Esophagus muscularis mucosa (tissue), 4 donors: ENCODE results near the gene TRAPPC12. TPM values are rescaled to one million over a fixed set of nuclear protein-coding genes. Genes with fewer than 3 reads are reported as not detected.

Source experiments
- DNase-seq: peaks from one replicate; pipeline ENCODE4 v3.0.0-alpha.2; 2017; ENCODE audit errors: extremely low spot score
- H3K27ac ChIP-seq, 4 donors: fragments of 200-600 bp; sonication (generic); replicated peaks in 1 of 4; 1 replicate in 3 of 4; 2 replicates in 1 of 4; pipeline ENCODE4 v1.5.1; 2016 to 2019; ENCODE audit warnings: mild to moderate bottlenecking in 1 of 4
- H3K27me3 ChIP-seq, 4 donors: fragments of 200-600 bp; sonication (generic); one replicate each; pipeline versions ENCODE4 v1.5.1 to v1.6.0; 2016 to 2019
- H3K36me3 ChIP-seq, 4 donors: fragments of 200-600 bp; sonication (generic); one replicate each; pipeline ENCODE4 v1.5.1; 2016 to 2019
- H3K4me1 ChIP-seq, 4 donors: fragments of 200-600 bp; sonication (generic); one replicate each; pipeline ENCODE4 v1.5.1; 2016 to 2019
- H3K4me3 ChIP-seq, 4 donors: fragments of 200-600 bp; sonication (generic); 1 replicate in 2 of 4; 2 replicates in 2 of 4; pipeline ENCODE4 v1.5.1; 2016 to 2019; ENCODE audit warnings: mild to moderate bottlenecking in 4 of 4, moderate library complexity in 1 of 4
- H3K9me3 ChIP-seq, 4 donors: fragments of 200-600 bp; sonication (generic); 1 replicate in 3 of 4; 2 replicates in 1 of 4; pipeline ENCODE4 v1.5.1; 2016 to 2019
- EP300 ChIP-seq: sonication (generic); formaldehyde crosslinking; IDR thresholded peaks from one replicate; pipeline ENCODE4 v1.6.1; 2017; ENCODE audit warnings: antibody characterized with exemption
- POLR2A ChIP-seq: fragments of 450-650 bp; IDR thresholded peaks from one replicate; pipeline ENCODE4 v1.6.1; 2017; ENCODE audit warnings: antibody characterized with exemption, moderate library complexity, mild to moderate bottlenecking, low read depth
- POLR2AphosphoS5 ChIP-seq, 2 donors: sonication (generic); formaldehyde crosslinking; IDR thresholded peaks; one replicate each; pipeline ENCODE4 v1.6.1; 2017; ENCODE audit warnings: antibody characterized with exemption in 2 of 2
- WGBS: methylation state at CpG from one replicate; pipeline ENCODE4 v1.1.5; 2018; 5-methylcytosine and 5-hydroxymethylcytosine counted together
- intact Hi-C: fragments of 100-400 bp; cut with DNase I; formaldehyde crosslinking; loops from one replicate; pipeline ENCODE4 v1.15.1; 2023
- total RNA-seq, 4 donors: library from RNA; depleted of rRNA; stranded (reverse); fragments of >200 nt; gene quantifications; one replicate each; pipeline versions ENCODE4 v1.1.0 to v1.2.1, GENCODE V29; 2016
- TF ChIP-seq, protein P1 (sequence below), 3 experiments: fragments of 200-600 bp in 2 of 3; fragments of 450-650 bp in 1 of 3; sonication (generic) in 2 of 3; IDR thresholded peaks; one replicate each; pipeline ENCODE4 v1.5.1; 2017 to 2019; ENCODE audit warnings: antibody characterized with exemption in 3 of 3, mild to moderate bottlenecking in 2 of 3, moderate library complexity in 1 of 3

The TRAPPC12 gene
- total RNA-seq, 4 donors from 2014 or later = 65.6 to 89.3 (median 72.6) TPM

DNA sequence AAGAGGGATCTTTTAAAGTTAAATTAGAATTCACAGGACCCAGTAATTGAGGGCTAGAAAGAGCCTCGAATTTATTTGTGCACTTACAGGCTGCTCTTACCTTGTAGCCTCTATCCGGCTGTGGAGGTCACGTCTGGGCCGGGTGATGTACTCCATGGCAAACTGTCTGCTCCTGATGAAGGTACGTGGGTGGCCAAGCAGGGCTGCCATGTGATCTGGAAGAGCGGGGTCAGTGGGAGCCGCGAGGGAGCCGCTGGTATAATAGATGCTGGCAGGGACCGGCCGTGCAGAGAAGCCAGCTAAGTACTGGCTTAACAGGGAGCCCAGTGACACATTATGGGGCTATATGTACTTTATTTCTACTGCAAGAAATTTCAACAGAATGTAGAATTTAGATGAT lies 80.7 kb downstream of the TRAPPC12 start:
- TF ChIP-seq POLR2A (no peak), EP300 (no peak), POLR2AphosphoS5 (IDR thresholded peaks at IDR 0.05) (no peak)
- TF ChIP-seq, protein P1, sequence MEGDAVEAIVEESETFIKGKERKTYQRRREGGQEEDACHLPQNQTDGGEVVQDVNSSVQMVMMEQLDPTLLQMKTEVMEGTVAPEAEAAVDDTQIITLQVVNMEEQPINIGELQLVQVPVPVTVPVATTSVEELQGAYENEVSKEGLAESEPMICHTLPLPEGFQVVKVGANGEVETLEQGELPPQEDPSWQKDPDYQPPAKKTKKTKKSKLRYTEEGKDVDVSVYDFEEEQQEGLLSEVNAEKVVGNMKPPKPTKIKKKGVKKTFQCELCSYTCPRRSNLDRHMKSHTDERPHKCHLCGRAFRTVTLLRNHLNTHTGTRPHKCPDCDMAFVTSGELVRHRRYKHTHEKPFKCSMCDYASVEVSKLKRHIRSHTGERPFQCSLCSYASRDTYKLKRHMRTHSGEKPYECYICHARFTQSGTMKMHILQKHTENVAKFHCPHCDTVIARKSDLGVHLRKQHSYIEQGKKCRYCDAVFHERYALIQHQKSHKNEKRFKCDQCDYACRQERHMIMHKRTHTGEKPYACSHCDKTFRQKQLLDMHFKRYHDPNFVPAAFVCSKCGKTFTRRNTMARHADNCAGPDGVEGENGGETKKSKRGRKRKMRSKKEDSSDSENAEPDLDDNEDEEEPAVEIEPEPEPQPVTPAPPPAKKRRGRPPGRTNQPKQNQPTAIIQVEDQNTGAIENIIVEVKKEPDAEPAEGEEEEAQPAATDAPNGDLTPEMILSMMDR (IDR thresholded peaks at IDR 0.05) = no peak
- intact Hi-C loops = loop anchor here (5.0 to 10.0 kb wide), 3 partner anchors 38 to 1605 kb away; partner anchors contain the start of genes EIPR1 and TRAPPC12
- no peak for DNase-seq
- Histone ChIP-seq H3K9me3 (no peaks in the 10 kb centered on the region), H3K27me3 (no peaks in the 10 kb centered on the region), H3K4me1 (peaks cover 7 to 23% (median 13%) of the 10 kb centered on the region in 4 donors), H3K27ac (no peak overlapping the region), H3K4me3 (no peak overlapping the region), H3K36me3 (peaks cover 13 to 75% (median 49%) of the 10 kb centered on the region in 4 donors)
- 84% methylated on average over 11 of the region's 11 CpGs for WGBS

DNA sequence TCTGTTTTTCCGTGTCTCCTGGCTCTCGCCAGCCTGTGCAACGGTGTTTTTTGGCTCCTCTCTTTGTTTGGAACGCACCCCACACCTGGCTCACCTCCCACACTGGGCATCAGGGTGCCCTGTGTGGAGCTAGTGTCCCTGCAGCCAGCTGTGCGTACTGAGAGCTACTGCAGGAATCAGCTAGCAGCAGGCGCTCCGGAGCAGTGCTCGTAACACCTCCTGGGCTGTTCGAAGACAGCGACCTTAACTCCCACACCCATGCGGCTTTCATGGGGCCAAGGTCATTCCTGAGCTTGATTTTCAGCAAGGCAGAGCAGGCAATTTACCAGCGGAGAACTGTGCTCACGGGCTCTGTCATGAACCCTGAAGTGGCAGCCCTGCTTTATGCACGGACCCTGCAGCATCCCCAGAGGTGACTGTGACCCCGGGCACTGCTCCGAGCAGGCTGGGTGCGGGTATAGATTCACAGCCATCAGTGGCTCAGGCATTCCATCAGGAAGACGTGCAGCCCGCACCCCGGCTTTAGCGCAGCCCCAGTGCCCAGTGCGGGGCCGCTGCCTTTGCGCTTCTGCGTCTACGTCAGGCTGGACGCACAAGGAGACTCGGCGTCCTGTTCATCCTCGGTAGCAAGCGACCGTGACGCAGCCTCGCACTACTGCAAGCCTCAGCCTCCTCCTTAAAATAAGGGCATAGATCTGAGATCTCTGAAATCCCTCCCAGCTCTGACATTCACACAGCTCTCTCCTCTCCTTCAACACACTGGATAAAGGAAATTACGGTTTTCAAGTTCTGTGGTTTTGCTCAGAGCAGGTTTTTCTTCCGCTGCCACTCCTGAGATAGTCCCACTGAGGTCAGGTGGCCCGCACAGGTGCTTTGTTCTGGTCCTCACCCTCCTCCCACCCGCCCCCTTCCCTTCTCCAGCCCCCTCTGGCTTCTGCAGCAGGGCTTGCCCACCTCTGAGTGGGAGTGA lies 81.6 kb downstream of the TRAPPC12 start:
- no peaks in the 10 kb centered on the region for H3K27me3 ChIP-seq
- DNase-seq = no peak
- peaks cover 13 to 84% (median 55%) of the 10 kb centered on the region in 4 donors for H3K36me3 ChIP-seq
- H3K4me3 ChIP-seq = no peak overlapping the region
- intact Hi-C loops = loop anchor here (5.0 to 10.0 kb wide), 3 partner anchors 39 to 1606 kb away; partner anchors contain the start of genes EIPR1 and TRAPPC12
- 85% methylated on average over 33 of the region's 38 CpGs for WGBS
- TF ChIP-seq, protein P1 (IDR thresholded peaks at IDR 0.05) = no peak
- TF ChIP-seq EP300 (no peak), POLR2A (no peak), POLR2AphosphoS5 (IDR thresholded peaks at IDR 0.05) (no peak)
- peak overlapping the region; percentile 49 to 67 (median 60) for H3K27ac ChIP-seq
- peaks cover 7 to 23% (median 13%) of the 10 kb centered on the region in 4 donors for H3K4me1 ChIP-seq
- H3K9me3 ChIP-seq = no peaks in the 10 kb centered on the region

DNA sequence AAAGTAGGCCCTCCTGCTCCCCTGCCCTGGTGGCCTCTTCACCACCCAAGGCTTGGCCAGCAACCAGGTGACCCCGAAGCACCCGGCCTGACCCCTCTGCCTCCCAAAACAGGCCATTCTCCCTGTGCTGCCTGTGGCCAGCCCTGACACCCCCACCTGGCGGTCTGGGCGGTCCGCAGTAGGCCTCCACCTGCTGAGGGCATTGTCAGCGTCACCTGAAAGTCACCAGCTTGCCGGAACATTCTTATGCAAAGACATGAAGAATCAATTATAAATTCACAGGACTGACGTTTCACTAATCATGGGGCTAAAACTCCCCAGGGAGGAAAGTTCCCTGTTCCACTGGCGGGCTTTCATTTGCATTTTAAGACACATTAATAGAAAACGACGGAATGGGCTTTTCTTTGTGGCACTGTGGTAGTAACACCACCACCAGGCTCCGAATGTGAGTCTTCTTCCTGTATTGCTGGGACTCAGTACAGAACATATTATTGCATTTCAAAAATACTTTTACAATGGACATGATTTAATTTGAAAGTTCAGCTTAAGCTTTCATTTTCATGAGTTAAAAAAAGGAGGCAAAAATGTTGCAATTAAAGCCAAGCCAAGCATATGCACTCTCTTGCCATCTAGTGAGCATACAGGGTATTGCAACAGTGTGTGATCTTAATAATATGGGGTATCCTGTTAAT lies 82.5 kb downstream of the TRAPPC12 start:
- TF ChIP-seq, protein P1 (IDR thresholded peaks at IDR 0.05) = peak; percentile 73 to 96 (median 73)
- no peak for TF ChIP-seq POLR2A
- intact Hi-C loops = loop anchor here (5.0 to 10.0 kb wide), 3 partner anchors 40 to 1607 kb away; partner anchors contain the start of genes EIPR1 and TRAPPC12
- 72% methylated on average over 12 of the region's 12 CpGs for WGBS
- DNase-seq = no peak
- peak overlapping the region in 1 of 4 donors; percentile 9 for H3K4me3 ChIP-seq
- H3K27ac ChIP-seq = peak overlapping the region; percentile 49 to 67 (median 60)
- H3K36me3 ChIP-seq = peaks cover 18 to 84% (median 59%) of the 10 kb centered on the region in 4 donors
- no peaks in the 10 kb centered on the region for H3K27me3 ChIP-seq
- peaks cover 7 to 23% (median 13%) of the 10 kb centered on the region in 4 donors for H3K4me1 ChIP-seq
- no peaks in the 10 kb centered on the region for H3K9me3 ChIP-seq

DNA sequence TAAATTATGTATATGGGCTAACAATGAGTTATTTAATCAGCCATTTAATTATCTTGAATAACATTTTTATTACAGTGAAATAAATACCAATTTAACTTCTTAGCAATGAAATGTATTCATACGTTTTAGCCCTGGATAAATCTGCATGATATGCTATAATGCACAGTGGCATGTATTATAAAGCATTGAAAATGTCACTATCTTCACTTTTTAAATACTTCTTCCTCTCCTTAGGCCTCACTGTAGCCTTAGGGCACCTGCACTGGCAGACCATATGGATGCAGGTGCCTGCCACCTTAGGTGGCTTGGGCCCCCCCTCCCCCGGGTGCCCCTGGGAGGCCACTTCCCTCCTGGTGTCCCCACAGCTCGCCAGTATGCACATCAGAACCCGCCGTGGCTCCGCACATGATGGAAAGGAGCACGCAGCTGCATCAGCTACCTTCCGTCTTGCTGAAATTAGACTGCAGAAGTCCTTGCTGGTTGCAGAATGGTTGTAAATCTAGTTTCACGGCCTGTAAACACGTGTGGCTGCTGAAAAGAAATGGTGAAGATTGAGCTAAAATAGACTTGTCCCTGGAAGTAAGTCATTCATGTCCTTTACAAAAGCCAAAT lies 83.1 kb downstream of the TRAPPC12 start:
- TF ChIP-seq POLR2AphosphoS5 (IDR thresholded peaks at IDR 0.05) (no peak), POLR2A (no peak)
- TF ChIP-seq, protein P1 (IDR thresholded peaks at IDR 0.05) = peak in 2 of 3 experiments; percentile 5 to 19
- intact Hi-C loops = loop anchor here (5.0 to 10.0 kb wide), 3 partner anchors 40 to 1608 kb away; partner anchors contain the start of genes EIPR1 and TRAPPC12
- H3K27ac ChIP-seq = peak overlapping the region in 1 of 4 donors; percentile 49
- H3K4me1 ChIP-seq = peaks cover 7 to 23% (median 13%) of the 10 kb centered on the region in 4 donors
- H3K27me3 ChIP-seq = no peaks in the 10 kb centered on the region
- peaks cover 23 to 84% (median 61%) of the 10 kb centered on the region in 4 donors for H3K36me3 ChIP-seq
- no peak overlapping the region for H3K4me3 ChIP-seq
- no peak for DNase-seq
- no peaks in the 10 kb centered on the region for H3K9me3 ChIP-seq
- 84% methylated on average over 10 of the region's 10 CpGs for WGBS
